ENCODE measurements around the gene TMCO6.
A peak's percentile ranks its signal among the peaks of the same experiment; 100 is the strongest.

Gene TMCO6

DNA sequence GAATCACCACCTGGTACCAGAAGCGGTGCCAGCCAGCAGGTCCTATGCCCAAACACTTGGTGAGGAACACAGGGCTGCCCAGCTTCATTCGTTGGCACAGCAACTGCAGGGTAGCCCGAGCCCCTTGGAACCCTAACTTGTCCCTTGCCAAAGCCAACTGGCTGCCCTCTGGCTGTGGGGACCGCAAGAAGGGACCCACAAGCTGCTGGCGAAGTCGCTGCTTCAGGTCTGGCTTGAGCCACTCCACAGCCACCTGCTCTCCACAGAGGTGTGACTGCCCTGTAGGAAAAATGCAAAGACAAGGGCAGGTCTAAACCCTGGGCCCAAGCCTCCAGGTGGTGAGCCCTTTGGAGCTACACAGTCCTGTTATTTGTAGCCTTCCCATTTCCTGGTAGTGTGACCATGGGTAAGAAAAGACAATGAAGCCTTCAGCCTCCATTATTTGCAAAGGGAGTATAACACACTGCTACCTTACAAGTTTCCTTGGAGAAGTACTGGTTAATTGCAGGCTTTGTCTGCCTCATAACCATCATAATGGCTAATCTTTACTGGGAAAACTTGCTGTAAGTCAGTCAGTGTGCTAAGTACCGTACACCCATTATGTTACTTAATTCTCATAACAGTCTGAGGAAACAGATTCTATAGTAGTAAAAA lies 32.3 kb downstream of the TMCO6 start:
- intact Hi-C loops (cut with DNase I): no loop called here
- no peak for DNase-seq

DNA sequence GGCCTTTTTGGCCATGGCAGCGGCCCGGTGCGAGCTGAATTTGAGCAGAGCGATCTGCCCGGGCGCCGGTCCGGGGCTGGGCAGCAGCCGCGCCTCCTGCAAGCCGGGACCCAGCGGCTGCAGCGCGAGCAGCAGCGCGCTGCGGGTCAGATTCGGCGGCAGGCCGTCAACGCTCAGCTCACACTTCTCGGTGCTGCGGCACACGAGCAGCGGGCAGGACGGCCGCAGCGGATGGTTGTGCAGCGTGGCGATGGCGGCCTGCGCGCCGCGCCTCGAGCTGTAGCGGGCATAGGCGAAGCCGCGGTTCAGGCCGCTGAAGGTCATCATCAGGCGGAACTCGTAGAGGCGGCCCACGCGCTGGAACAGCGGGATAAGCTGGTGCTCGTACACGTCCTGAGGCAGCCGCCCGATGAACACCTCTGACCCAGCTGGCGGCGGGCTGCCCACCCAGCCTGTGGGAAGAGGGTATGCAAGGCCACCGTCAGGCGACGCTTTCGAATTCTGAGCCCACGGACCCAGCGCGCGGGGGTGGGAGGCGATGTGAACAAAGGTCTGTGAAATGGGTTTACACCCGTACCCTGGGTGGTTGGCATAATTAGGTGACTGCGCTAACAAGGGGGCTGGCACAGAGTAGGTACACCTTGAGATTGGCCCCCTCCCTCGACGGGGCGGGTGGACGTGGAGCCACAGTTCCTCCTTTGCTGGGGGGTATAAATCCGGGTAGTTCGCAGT lies 33.4 kb downstream of the TMCO6 start:
- peak in 3 of 10 donors; percentile 18 to 80 (median 32) for DNase-seq

DNA sequence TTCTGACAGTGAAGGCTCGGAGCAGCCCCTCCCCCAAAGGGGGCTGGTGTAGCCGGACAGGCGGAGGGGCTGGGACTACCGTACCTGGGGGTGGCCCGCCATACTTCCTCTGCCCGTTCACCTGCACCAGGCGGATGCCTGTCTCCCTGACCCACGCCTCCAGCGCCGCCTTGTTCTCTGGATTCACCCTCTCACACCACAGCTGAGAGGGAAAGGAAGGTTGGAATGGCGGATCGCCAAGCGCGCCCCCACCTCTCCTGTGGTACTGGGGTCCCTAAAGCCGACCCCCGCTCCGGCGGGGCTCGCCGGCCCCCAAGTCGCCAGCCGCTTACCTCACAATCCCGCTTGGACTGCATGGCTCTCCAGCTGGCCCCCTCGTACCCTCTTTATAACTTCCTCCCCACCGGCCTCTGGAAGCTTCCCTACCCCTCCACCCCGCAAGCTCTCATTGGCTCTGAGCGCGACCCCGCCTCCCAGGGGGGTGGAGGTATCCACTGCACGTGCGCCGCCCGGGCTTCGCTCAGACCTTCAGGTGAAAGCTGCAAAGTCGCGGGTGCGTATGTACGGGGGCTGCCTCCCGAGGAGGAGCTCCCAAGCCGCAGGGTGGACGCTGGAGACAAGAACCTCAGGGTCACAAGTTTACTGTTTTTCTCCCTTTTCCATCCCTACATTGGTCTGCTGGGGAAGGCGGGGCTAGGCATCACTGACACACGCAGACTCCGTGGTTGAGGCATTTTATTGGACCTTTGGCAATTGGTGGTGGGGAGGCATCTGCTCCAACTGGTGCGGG lies 34.1 kb downstream of the TMCO6 start, which contains the start of gene DND1:
Gene DND1 (minus strand): TSS at position 390 of the 790 bp plus-strand sequence. CDS start 34 bp downstream, at position 356.
- intact Hi-C loops (cut with DNase I): no loop called here
- peak in 2 of 10 donors; percentile 73 to 87 for DNase-seq

More for the DNA sequence above, 33.4 kb downstream of the TMCO6 start:
- intact Hi-C loops (cut with DNase I): no loop called here

DNA sequence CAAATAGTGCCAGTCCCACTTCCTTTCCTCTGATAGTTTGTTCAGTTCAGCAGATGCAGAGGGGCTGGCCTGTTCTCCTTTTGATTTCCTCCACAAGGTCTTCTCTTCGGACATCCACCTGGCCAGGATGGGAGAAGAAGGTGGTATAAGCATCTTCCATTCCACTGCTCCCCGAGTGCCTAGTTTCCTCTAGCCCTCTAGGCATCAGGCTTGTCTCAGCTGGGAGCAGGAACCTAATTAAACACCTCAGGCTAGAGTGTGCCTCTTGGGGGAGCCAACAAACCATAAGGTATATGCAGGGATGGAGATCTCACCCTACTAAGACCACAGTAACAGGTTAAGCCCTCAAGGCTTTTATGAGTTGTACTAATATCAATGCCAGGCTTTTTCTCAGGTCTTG lies 35.0 kb downstream of the TMCO6 start:
- intact Hi-C loops (cut with DNase I): no loop called here
- DNase-seq: no peak

DNA sequence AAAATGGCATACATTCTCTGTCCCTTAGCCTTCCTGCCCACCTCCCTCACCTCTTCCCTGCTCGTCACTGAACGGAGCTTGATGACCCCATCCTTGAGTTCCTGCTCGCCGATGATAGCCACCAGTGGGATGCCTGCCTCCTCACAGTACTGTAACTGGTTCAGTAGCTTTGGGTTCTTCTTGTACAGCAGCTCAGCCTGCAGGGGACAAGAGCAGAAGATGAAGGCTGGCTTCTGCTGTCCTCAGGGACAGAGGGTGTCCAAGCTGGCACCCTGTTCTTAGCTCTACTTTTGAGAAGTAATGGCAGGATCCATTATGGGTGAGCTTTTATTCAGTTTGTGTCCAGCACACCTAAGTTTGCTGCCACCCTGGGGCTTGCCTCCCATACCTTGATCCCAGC lies 35.4 kb downstream of the TMCO6 start:
- peak in 1 of 10 donors; percentile 63 for DNase-seq
- intact Hi-C loops (cut with DNase I): no loop called here

DNA sequence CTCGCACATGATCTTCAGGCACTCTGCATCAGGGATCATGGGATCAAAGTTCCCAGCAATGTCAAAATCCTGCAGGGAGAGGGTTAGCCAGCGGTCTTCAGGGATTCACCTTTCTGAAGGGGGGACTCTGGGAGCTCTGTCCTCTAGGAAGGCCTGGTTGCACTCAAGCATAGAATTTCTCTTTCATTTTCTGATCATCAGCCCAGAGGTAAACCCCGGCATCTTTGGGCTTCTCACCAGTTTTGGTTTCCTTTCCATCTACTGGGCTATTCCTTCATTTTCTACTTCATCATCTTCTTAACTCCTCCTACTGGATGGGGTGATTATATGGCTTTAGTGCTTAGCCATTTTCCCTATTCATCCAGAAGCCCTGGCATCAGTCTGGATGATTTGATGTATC lies 38.7 kb downstream of the TMCO6 start:
- intact Hi-C loops (cut with DNase I): no loop called here
- no peak for DNase-seq

DNA sequence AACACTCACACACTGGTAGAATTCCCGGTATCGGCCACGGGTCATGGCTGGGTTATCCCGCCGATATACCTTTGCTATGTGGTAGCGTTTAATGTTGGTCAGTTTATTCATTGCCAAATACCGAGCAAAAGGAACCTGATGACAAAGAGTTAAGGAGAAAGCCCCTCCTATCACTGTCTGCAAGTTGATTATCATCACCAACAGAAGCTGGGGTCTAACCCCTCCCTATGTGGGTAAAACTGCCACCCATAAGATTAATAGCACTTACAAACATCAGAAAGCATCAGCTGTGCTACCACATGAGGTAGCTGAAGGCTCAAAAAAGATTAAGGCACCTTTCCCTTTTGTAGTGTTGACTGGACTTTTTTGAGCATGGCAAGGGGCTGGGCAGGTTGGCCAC lies 39.7 kb downstream of the TMCO6 start:
- intact Hi-C loops (cut with DNase I): no loop called here
- no peak for DNase-seq

DNA sequence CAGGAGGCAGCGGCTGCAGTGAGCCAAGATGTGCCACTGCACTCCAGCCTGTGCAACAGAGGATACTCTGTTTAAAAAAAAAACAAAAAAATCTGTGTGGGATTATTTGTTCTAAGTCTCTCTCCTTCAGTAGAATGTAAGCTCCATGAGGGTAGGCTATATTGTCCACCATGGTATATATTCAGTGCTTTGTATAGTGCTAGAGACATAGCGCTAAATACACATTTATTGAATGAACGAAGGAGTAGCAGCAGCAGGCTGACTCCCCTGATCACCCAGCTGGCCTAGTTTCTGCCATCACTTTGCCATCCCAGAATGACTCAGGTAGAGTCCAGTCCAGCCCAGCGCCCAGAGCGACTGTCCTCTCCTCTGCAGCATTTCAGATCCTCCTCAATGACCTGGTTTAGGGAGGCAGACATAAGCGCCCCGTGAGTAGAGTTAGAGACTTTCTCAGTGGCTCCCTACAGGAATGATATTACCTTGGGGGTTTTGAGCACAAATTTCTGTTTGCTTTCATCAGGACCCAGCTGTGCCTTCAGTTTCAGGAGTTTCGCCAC lies 51.2 kb downstream of the TMCO6 start:
- intact Hi-C loops (cut with DNase I): loop anchor here (2.0 kb wide), 3 partner anchors 26 to 52 kb away; partner anchors contain the start of genes TMCO6 and WDR55
- no peak for DNase-seq

DNA sequence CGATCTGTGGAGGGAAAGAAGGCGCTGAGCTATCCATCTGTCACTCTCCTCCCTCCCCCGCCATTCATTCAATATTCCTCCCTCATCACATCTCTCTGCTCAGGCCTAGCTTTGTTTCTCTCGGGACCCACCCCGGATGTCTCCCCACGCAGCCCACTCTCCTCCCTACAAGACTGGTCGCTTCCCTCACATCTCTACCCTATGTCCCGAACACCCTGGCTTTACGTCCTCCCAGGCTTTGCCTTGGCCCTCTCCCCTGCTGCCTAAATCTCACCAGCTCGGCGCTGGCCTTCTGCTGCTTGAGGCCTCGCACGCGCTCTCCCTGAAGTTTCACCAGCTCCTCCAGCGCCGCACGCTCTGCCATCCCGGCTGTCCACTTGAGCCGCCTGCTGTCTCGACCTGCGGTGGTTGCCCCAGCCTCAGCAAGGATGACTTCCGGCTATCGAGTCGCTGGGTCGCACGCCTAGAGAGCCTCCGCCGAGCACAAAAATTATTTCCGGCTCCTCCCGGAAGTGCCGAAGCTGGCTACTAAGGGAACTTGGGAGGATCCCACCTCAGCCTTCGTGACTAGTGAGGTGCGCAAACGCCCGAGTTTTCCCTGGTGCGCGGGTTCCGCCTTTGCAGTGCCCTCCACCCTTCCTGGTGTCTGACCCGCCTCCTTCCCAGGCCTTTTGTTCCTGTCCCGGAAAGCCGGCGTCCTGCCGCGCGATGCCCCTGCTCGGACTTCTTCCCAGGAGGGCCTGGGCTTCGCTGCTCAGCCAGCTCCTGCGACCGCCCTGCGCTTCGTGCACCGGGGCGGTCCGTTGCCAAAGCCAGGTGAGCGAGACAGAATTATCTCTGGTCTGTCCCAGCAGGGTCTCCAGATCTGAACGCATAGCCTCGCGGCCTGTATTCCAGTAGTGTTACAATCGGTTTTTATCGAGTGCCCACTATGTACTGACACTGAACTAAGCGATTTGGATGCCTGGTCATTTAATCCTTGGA lies 52.0 kb downstream of the TMCO6 start, which contains the start of the genes HARS1 and HARS2:
Gene HARS1 (minus strand): TSS at position 430 of the 984 bp plus-strand sequence. CDS start 66 bp downstream, at position 364.
Gene HARS2 (plus strand): TSS at position 515 of the 984 bp plus-strand sequence. CDS start 194 bp downstream, at position 709.
- DNase-seq: peak; percentile 88 to 99 (median 92)
- intact Hi-C loops (cut with DNase I): loop anchor here (1.0 to 2.0 kb wide), 4 partner anchors 9 to 52 kb away; partner anchors contain the start of genes TMCO6, WDR55 and ZMAT2

DNA sequence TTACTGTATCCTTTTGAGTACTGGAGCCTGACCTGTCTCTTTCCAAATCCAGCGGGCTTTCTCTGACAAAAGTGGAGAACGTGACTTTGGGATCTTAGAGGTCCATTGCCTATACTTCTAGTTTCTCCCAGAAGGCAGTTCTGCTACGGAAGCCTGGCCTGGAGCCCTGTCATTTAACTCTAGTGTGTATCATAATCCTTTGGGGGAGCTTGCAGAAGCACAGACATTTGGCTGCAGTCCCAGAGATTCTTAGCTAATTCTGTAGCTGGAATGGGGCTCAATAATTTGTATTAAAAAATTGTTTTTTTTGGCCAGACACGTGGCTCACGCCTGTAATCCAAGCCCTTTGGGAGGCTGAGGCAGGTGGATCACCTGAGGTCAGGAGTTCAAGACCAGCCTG lies 55.0 kb downstream of the TMCO6 start:
- intact Hi-C loops (cut with DNase I): no loop called here
- no peak for DNase-seq

All from posterior cingulate gyrus (tissue), 11 donors.